SK-N-MC (cell line): ENCODE measurements around the gene NBPF1.
"Not testable (repeated sequence)": the region's sequence is repeated elsewhere in the genome, so short reads cannot be mapped to it uniquely, and the experiment has no call there.

Experiments
- EZH2 ChIP-seq: fragments of 200-600 bp; sonication (generic); IDR thresholded peaks from one replicate; pipeline ENCODE4 v1.6.1; 2017; ENCODE audit warnings: antibody characterized with exemption
- POLR2AphosphoS5 ChIP-seq: IDR thresholded peaks from 2 replicates; pipeline ENCODE4 v1.6.1; 2012; ENCODE audit warnings: mild to moderate bottlenecking, low read depth, low read length, borderline replicate concordance

GRCh38 chr1:16553244-16553643, 60.1 kb downstream of the NBPF1 start:
- TF ChIP-seq POLR2AphosphoS5, EZH2: not testable (repeated sequence)
